HepG2 (cell line): ENCODE data around the gene HYAL1. TPM values are rescaled to one million over a fixed set of nuclear protein-coding genes. Genes with fewer than 3 reads are reported as not detected.
A peak's percentile ranks its signal among the peaks of the same experiment; 100 is the strongest.

Experiments used
- AHR ChIP-seq: IDR thresholded peaks from 2 replicates; pipeline ENCODE4 v1.6.1; 2018; ENCODE audit warnings: missing genetic modification reagents, missing compliant biosample characterization
- ASH2L ChIP-seq: fragments of 300-600, 200-600 bp; sonication (generic); IDR thresholded peaks from 2 replicates; pipeline ENCODE4 v1.7.0; 2017; ENCODE audit warnings: low read depth, mild to moderate bottlenecking, moderate library complexity, mixed read lengths, low read length; ENCODE audit not compliant: insufficient read length
- ELF3 ChIP-seq: IDR thresholded peaks from 2 replicates; pipeline ENCODE4 v1.6.1; 2016; ENCODE audit warnings: missing genetic modification reagents, missing compliant biosample characterization
- KDM4B ChIP-seq: sonication (generic); formaldehyde crosslinking; IDR thresholded peaks from 2 replicates; pipeline ENCODE4 v1.4.0; 2020; ENCODE audit warnings: missing genetic modification reagents
- MBD4 ChIP-seq: IDR thresholded peaks from 2 replicates; pipeline ENCODE4 v1.6.1; 2012; ENCODE audit warnings: low read length, inconsistent platforms, borderline replicate concordance
- POLR2G ChIP-seq: fragments of 200-400 bp; formaldehyde crosslinking; IDR thresholded peaks from 2 replicates; pipeline ENCODE4 v1.6.1; 2018; ENCODE audit warnings: mild to moderate bottlenecking, low read depth, low read length, moderate library complexity
- YEATS2 ChIP-seq: sonication (generic); formaldehyde crosslinking; IDR thresholded peaks from 2 replicates; pipeline ENCODE4 v1.4.0; 2020; ENCODE audit warnings: missing genetic modification reagents, borderline replicate concordance
- ZBTB42 ChIP-seq: sonication (generic); formaldehyde crosslinking; IDR thresholded peaks from 2 replicates; pipeline ENCODE4 v1.5.0; 2020; ENCODE audit warnings: mild to moderate bottlenecking, missing genetic modification reagents
- ZC3H13 ChIP-seq: sonication (generic); formaldehyde crosslinking; IDR thresholded peaks from 2 replicates; pipeline ENCODE4 v1.8.1; 2023; ENCODE audit warnings: mild to moderate bottlenecking, missing genetic modification reagents, moderate library complexity
- ZNF382 ChIP-seq: sonication (generic); formaldehyde crosslinking; IDR thresholded peaks from 2 replicates; pipeline ENCODE4 v1.5.0; 2020; ENCODE audit warnings: missing genetic modification reagents, mild to moderate bottlenecking, borderline replicate concordance
- ZNF430 ChIP-seq: sonication (generic); formaldehyde crosslinking; IDR thresholded peaks from 2 replicates; pipeline ENCODE4 v1.9.0; 2021; ENCODE audit warnings: mild to moderate bottlenecking, missing genetic modification reagents
- ZNF557 ChIP-seq: sonication (generic); formaldehyde crosslinking; IDR thresholded peaks from 2 replicates; pipeline ENCODE4 v1.4.0; 2020; ENCODE audit warnings: missing genetic modification reagents
- ZNF644 ChIP-seq: IDR thresholded peaks from 2 replicates; pipeline ENCODE4 v1.6.1; 2016; ENCODE audit warnings: low read depth
- ZNF674 ChIP-seq: sonication (generic); formaldehyde crosslinking; IDR thresholded peaks from 2 replicates; pipeline ENCODE4 v1.5.0; 2020; ENCODE audit warnings: low read depth, mild to moderate bottlenecking, missing genetic modification reagents
- polyA plus RNA-seq, 8 experiments: library from polyadenylated mRNA; depleted of rRNA in 3 of 8; stranded (reverse) in 7 of 8; unstranded in 1 of 8; fragments of >200 nt; fragmentation: Illumina TruSeq in 4 of 8; extraction: Trizol in 4 of 8; gene quantifications; 2 replicates each; pipeline versions ENCODE4 v1.2.1 to v1.2.3, GENCODE V29; 2011 to 2016; ENCODE audit warnings: low read depth in 4 of 8, missing spikeins in 1 of 8, mixed read lengths in 1 of 8; ENCODE audit not compliant: insufficient read depth in 1 of 8
- total RNA-seq, 5 experiments: library from RNA; depleted of rRNA; stranded (reverse); fragments of >200 nt; fragmentation: Illumina TruSeq; extraction: Trizol; gene quantifications; 2 replicates each; pipeline ENCODE4 v1.2.3, GENCODE V29; 2016; ENCODE audit warnings: low read depth in 1 of 5
- TF ChIP-seq, protein P1 (sequence below): sonication (generic); formaldehyde crosslinking; IDR thresholded peaks from 2 replicates; pipeline ENCODE4 v1.9.0; 2022; ENCODE audit warnings: low read depth, missing genetic modification reagents
- TF ChIP-seq, protein P2 (sequence below): sonication (generic); formaldehyde crosslinking; conservative IDR thresholded peaks from 2 replicates; pipeline ENCODE4 v1.8.0; 2022; ENCODE audit warnings: missing genetic modification reagents
- TF ChIP-seq, protein P3 (sequence below): sonication (generic); formaldehyde crosslinking; IDR thresholded peaks from 2 replicates; pipeline ENCODE4 v1.4.0; 2020; ENCODE audit warnings: low read depth, mild to moderate bottlenecking, missing genetic modification reagents
- TF ChIP-seq, protein P4 (sequence below): IDR thresholded peaks from 2 replicates; pipeline ENCODE4 v1.6.1; 2016; ENCODE audit warnings: missing genetic modification reagents, missing compliant biosample characterization
- TF ChIP-seq, protein P5 (sequence below): sonication (generic); formaldehyde crosslinking; IDR thresholded peaks from 2 replicates; pipeline ENCODE4 v1.4.0; 2020; ENCODE audit warnings: missing genetic modification reagents
- TF ChIP-seq, protein P6 (sequence below): sonication (generic); IDR thresholded peaks from 2 replicates; pipeline ENCODE4 v1.6.1; 2016; ENCODE audit warnings: low read depth, borderline replicate concordance

HYAL1 gene
- total and polyA plus RNA-seq, 2 of the 13 experiments (the other 11 are each of a cell fraction or from before 2014, with no cell fraction given), result 76.5 to 193 TPM

DNA sequence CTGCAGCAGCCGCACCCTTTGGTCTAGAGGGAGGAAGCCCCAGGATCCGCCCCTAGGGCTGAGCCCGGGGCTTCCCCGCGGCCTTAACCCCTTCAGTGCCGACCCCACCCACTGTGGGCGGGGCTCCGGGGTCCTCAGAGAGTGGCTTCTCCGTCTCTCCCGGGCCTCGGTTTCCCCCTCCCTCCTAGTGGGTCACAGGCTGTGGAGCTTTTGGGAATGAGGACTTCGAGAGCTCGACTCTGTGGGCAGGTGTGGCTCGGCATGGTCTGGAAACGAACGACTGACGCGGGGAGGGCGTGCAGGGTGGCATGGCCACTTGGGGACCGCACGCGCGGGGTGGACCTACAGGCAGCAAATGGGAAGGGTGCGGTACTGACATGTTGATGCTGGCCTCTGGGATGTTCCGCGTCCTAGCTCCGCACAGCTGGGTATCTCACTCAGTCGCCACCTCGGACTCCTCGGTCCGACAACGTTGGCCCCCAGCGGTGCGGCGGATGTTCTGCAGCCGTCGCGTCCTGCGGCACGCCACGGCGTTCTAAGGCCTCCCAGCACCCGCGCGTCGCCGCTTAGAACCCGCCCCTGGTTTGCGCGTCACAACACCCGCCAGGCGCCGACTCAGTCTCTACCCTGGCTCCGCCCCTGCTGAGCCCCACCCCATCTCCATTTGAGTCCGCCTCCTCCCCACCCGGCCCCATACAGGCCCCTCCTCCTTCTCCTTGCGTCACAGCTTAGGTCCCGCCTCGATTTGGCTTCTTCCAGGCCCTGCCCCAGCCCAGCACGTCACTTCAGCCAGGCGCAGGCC lies 4.3 kb downstream of the HYAL1 start, which contains the start of the genes HYAL3 and NAA80 (continued):
- TF ChIP-seq ZNF674 (CRISPR knock-in tag) (no peak), ZNF557 (CRISPR knock-in tag) (0 out of 2 replicates have a peak, but pooled peaks have one; percentile 62), ELF3 (CRISPR knock-in tag) (no peak), YEATS2 (CRISPR knock-in tag) (peak; percentile 44; the same call in 1 of the 2 replicates), ZNF382 (no peak), ASH2L (peak; percentile 65), AHR (CRISPR knock-in tag) (0 out of 2 replicates have a peak, but pooled peaks have one; percentile 56), MBD4 (no peak), POLR2G (peak; percentile 91), ZNF430 (CRISPR knock-in tag) (no peak), ZBTB42 (CRISPR knock-in tag) (no peak; the same call in 1 of the 2 replicates), KDM4B (CRISPR knock-in tag) (no peak), ZNF644 (CRISPR knock-in tag) (no peak), ZC3H13 (CRISPR knock-in tag) (no peak; the same call in none of the 2 replicates)
- TF ChIP-seq, protein P1, sequence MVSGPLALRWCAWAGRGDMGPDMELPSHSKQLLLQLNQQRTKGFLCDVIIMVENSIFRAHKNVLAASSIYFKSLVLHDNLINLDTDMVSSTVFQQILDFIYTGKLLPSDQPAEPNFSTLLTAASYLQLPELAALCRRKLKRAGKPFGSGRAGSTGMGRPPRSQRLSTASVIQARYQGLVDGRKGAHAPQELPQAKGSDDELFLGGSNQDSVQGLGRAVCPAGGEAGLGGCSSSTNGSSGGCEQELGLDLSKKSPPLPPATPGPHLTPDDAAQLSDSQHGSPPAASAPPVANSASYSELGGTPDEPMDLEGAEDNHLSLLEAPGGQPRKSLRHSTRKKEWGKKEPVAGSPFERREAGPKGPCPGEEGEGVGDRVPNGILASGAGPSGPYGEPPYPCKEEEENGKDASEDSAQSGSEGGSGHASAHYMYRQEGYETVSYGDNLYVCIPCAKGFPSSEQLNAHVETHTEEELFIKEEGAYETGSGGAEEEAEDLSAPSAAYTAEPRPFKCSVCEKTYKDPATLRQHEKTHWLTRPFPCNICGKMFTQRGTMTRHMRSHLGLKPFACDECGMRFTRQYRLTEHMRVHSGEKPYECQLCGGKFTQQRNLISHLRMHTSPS (CRISPR knock-in tag), result peak; percentile 54; the same call in 1 of the 2 replicates
- TF ChIP-seq, protein P2, sequence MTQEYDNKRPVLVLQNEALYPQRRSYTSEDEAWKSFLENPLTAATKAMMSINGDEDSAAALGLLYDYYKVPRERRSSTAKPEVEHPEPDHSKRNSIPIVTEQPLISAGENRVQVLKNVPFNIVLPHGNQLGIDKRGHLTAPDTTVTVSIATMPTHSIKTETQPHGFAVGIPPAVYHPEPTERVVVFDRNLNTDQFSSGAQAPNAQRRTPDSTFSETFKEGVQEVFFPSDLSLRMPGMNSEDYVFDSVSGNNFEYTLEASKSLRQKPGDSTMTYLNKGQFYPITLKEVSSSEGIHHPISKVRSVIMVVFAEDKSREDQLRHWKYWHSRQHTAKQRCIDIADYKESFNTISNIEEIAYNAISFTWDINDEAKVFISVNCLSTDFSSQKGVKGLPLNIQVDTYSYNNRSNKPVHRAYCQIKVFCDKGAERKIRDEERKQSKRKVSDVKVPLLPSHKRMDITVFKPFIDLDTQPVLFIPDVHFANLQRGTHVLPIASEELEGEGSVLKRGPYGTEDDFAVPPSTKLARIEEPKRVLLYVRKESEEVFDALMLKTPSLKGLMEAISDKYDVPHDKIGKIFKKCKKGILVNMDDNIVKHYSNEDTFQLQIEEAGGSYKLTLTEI (CRISPR knock-in tag), result no peak
- TF ChIP-seq, protein P3, sequence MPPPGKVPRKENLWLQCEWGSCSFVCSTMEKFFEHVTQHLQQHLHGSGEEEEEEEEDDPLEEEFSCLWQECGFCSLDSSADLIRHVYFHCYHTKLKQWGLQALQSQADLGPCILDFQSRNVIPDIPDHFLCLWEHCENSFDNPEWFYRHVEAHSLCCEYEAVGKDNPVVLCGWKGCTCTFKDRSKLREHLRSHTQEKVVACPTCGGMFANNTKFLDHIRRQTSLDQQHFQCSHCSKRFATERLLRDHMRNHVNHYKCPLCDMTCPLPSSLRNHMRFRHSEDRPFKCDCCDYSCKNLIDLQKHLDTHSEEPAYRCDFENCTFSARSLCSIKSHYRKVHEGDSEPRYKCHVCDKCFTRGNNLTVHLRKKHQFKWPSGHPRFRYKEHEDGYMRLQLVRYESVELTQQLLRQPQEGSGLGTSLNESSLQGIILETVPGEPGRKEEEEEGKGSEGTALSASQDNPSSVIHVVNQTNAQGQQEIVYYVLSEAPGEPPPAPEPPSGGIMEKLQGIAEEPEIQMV, result peak; percentile 50
- TF ChIP-seq, protein P4, sequence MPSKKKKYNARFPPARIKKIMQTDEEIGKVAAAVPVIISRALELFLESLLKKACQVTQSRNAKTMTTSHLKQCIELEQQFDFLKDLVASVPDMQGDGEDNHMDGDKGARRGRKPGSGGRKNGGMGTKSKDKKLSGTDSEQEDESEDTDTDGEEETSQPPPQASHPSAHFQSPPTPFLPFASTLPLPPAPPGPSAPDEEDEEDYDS (CRISPR knock-in tag), result no peak; the same call in 1 of the 2 replicates
- TF ChIP-seq, protein P5, sequence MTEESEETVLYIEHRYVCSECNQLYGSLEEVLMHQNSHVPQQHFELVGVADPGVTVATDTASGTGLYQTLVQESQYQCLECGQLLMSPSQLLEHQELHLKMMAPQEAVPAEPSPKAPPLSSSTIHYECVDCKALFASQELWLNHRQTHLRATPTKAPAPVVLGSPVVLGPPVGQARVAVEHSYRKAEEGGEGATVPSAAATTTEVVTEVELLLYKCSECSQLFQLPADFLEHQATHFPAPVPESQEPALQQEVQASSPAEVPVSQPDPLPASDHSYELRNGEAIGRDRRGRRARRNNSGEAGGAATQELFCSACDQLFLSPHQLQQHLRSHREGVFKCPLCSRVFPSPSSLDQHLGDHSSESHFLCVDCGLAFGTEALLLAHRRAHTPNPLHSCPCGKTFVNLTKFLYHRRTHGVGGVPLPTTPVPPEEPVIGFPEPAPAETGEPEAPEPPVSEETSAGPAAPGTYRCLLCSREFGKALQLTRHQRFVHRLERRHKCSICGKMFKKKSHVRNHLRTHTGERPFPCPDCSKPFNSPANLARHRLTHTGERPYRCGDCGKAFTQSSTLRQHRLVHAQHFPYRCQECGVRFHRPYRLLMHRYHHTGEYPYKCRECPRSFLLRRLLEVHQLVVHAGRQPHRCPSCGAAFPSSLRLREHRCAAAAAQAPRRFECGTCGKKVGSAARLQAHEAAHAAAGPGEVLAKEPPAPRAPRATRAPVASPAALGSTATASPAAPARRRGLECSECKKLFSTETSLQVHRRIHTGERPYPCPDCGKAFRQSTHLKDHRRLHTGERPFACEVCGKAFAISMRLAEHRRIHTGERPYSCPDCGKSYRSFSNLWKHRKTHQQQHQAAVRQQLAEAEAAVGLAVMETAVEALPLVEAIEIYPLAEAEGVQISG (CRISPR knock-in tag), result peak; percentile 97
- TF ChIP-seq, protein P6, sequence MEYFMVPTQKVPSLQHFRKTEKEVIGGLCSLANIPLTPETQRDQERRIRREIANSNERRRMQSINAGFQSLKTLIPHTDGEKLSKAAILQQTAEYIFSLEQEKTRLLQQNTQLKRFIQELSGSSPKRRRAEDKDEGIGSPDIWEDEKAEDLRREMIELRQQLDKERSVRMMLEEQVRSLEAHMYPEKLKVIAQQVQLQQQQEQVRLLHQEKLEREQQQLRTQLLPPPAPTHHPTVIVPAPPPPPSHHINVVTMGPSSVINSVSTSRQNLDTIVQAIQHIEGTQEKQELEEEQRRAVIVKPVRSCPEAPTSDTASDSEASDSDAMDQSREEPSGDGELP, result no peak
